ENCODE data around the gene CNTLN. TPM values are rescaled to one million over a fixed set of nuclear protein-coding genes. Genes with fewer than 3 reads are reported as not detected.

CNTLN gene
- total RNA-seq, 4 donors from 2014 or later: 3.0 to 7.6 (median 3.7) TPM

DNA sequence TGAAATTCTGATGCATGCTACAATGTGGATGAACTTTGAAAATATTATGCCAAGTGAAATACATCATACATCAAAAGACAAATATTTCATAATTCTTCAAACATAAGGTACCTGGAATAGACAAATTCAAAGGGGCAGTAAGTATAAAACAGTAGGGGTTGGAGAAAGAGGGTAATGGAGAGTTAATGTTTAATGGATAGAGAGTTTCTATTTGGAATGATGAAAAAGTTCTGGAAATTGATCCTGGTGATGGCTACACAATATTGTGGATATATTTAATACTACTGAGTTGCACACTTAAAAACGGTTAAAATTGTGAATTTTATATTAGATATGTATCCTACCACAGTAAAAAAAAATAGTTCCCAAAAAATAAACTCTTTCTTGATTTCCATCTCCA is 14.6 kb upstream of the CNTLN start:
- no peaks in the 10 kb centered on the region for H3K36me3 ChIP-seq
- no peak for TF ChIP-seq CTCF (IDR thresholded peaks at IDR 0.05)
- TF ChIP-seq POLR2AphosphoS5 (IDR thresholded peaks at IDR 0.05): no peak
- no peak for TF ChIP-seq EP300 (IDR thresholded peaks at IDR 0.05)
- TF ChIP-seq POLR2A (IDR thresholded peaks at IDR 0.05): no peak
- WGBS: 87% methylated on average over 1 of the region's 1 CpG
- H3K4me3 ChIP-seq: no peak overlapping the region
- no peaks in the 10 kb centered on the region for H3K27me3 ChIP-seq
- H3K4me1 ChIP-seq: no peaks in the 10 kb centered on the region
- no peaks in the 10 kb centered on the region for H3K9me3 ChIP-seq
- no peak for DNase-seq (ENCODE audit: low spot score in 2 of 2)
- H3K27ac ChIP-seq: no peak overlapping the region

GRCh38 chr9:17121264-17121663 is 13.6 kb upstream of the CNTLN start:
- H3K4me1 ChIP-seq: no peaks in the 10 kb centered on the region
- 85% methylated on average over 2 of the region's 2 CpGs for WGBS
- no peaks in the 10 kb centered on the region for H3K36me3 ChIP-seq
- no peak overlapping the region for H3K4me3 ChIP-seq
- H3K27me3 ChIP-seq: no peaks in the 10 kb centered on the region
- H3K27ac ChIP-seq: no peak overlapping the region
- no peak for TF ChIP-seq CTCF (IDR thresholded peaks at IDR 0.05)
- TF ChIP-seq POLR2AphosphoS5 (IDR thresholded peaks at IDR 0.05): no peak
- TF ChIP-seq EP300 (IDR thresholded peaks at IDR 0.05): no peak
- no peak for TF ChIP-seq POLR2A (IDR thresholded peaks at IDR 0.05)
- no peak for DNase-seq (ENCODE audit: low spot score in 2 of 2)
- H3K9me3 ChIP-seq: no peaks in the 10 kb centered on the region

DNA sequence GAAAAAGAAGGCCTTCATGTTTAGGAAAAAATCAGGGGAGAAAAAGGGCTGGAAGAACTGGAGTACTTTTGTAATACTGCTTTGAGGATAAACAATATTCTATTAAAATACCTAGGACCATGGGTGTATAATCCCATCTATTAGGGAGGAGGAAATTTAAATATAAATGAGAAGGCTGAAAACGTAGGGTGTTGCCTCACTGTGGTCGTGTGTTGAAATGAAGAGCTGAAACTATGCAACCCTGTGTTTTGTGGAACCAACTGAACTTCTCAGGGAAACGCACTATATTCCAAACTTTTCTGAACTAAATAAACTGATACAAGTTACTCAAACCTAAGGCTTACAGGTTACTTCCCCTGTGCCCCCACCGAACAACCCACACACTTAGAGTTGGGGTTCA is 4.5 kb upstream of the CNTLN start:
- H3K9me3 ChIP-seq: no peaks in the 10 kb centered on the region
- WGBS: 67% methylated on average over 4 of the region's 4 CpGs

DNA sequence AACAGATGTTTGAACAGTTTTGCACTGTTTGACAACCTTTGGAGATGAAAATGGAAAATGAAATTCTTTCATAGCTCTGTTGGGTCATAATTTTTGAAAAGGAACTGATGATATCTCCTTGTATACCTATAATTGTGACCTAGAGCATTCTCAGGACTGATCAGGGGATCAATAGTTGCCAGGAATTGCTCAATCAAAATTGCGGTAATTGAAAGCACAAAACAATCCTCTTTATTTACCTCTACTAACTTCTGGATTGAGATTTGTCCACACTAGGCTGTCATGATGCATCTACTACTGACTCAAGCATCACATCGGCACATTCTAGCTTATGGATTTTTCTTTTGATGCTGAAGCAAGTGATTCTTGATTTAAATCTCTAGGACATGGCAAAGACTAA is 4.1 kb upstream of the CNTLN start:
- Histone ChIP-seq H3K27ac (no peak overlapping the region), H3K27me3 (no peaks in the 10 kb centered on the region), H3K36me3 (no peaks in the 10 kb centered on the region), H3K9me3 (no peaks in the 10 kb centered on the region), H3K4me1 (peaks cover 10% of the 10 kb centered on the region), H3K4me3 (no peak overlapping the region)
- no peak for DNase-seq (ENCODE audit: low spot score in 2 of 2)
- WGBS: 86% methylated on average over 2 of the region's 2 CpGs
- TF ChIP-seq POLR2AphosphoS5 (IDR thresholded peaks at IDR 0.05) (no peak), POLR2A (IDR thresholded peaks at IDR 0.05) (no peak), CTCF (IDR thresholded peaks at IDR 0.05) (no peak), EP300 (IDR thresholded peaks at IDR 0.05) (no peak)

More for the DNA sequence above, 4.5 kb upstream of the CNTLN start:
- DNase-seq (ENCODE audit: low spot score in 2 of 2): no peak
- no peak for TF ChIP-seq POLR2A (IDR thresholded peaks at IDR 0.05)
- no peak for TF ChIP-seq CTCF (IDR thresholded peaks at IDR 0.05)
- TF ChIP-seq POLR2AphosphoS5 (IDR thresholded peaks at IDR 0.05): no peak
- no peak for TF ChIP-seq EP300 (IDR thresholded peaks at IDR 0.05)
- no peak overlapping the region for H3K27ac ChIP-seq
- H3K4me3 ChIP-seq: no peak overlapping the region
- H3K4me1 ChIP-seq: peaks cover 6% of the 10 kb centered on the region
- no peaks in the 10 kb centered on the region for H3K36me3 ChIP-seq
- no peaks in the 10 kb centered on the region for H3K27me3 ChIP-seq

- 70% methylated on average over 2 of the region's 2 CpGs for WGBS
- no peak for TF ChIP-seq EP300 (IDR thresholded peaks at IDR 0.05)
- TF ChIP-seq POLR2AphosphoS5 (IDR thresholded peaks at IDR 0.05): no peak
- no peak for TF ChIP-seq POLR2A (IDR thresholded peaks at IDR 0.05)
- TF ChIP-seq CTCF (IDR thresholded peaks at IDR 0.05): no peak
- Histone ChIP-seq H3K27ac (no peak overlapping the region), H3K4me1 (peaks cover 10% of the 10 kb centered on the region), H3K27me3 (no peaks in the 10 kb centered on the region), H3K4me3 (no peak overlapping the region), H3K9me3 (no peaks in the 10 kb centered on the region), H3K36me3 (no peaks in the 10 kb centered on the region)
- no peak for DNase-seq (ENCODE audit: low spot score in 2 of 2)
Measured at GRCh38 chr9:17131494-17131893, 3.3 kb upstream of the CNTLN start.

Data from suprapubic skin (tissue), 4 donors.